Measurements from ENCODE around the gene CDC42EP4. TPM values are rescaled to one million over a fixed set of nuclear protein-coding genes. Genes with fewer than 3 reads are reported as not detected.

Gene CDC42EP4
- total RNA-seq, 4 donors from 2014 or later, result 35.8 to 57.0 (median 47.1) TPM

- no peak for DNase-seq
- H3K36me3 ChIP-seq, result no peaks in the 10 kb centered on the region
- H3K4me1 ChIP-seq, result peaks cover 66 to 70% of the 10 kb centered on the region in 2 donors
- ATAC-seq, result peak in 1 of 2 donors; percentile 2
- TF ChIP-seq POLR2A (IDR thresholded peaks at IDR 0.05) (no peak), CTCF (IDR thresholded peaks at IDR 0.05 in 4 of 5, conservative IDR thresholded peaks at IDR 0.05 in 1 of 5) (no peak)
- in situ Hi-C loops (cut with MboI; ENCODE audit: low sequenced_read_pairs in 4 of 4) (no loop called here), intact Hi-C loops (cut with DNase I; ENCODE audit: low total_unique reads) (loop anchor here (2.0 kb wide), 1 partner anchor 18 kb away; no protein-coding TSS in a partner anchor)
- no peak overlapping the region for H3K4me3 ChIP-seq
- no peaks in the 10 kb centered on the region for H3K9me3 ChIP-seq
- no peaks in the 10 kb centered on the region for H3K27me3 ChIP-seq
- peak overlapping the region; percentile 82 to 92 (median 86) for H3K27ac ChIP-seq
Observed at GRCh38 chr17:73293031-73293430, 18.8 kb downstream of the CDC42EP4 start.

GRCh38 chr17:73292031-73292531 lies 19.7 kb downstream of the CDC42EP4 start:
- Histone ChIP-seq H3K9me3 (no peaks in the 10 kb centered on the region), H3K4me3 (peak overlapping the region; percentile 6 to 37 (median 27)), H3K4me1 (peaks cover 70 to 73% of the 10 kb centered on the region in 2 donors), H3K36me3 (no peaks in the 10 kb centered on the region), H3K27ac (peak overlapping the region; percentile 82 to 92 (median 86)), H3K27me3 (no peaks in the 10 kb centered on the region)
- in situ Hi-C loops (cut with MboI; ENCODE audit: low sequenced_read_pairs in 4 of 4) (no loop called here), intact Hi-C loops (cut with DNase I; ENCODE audit: low total_unique reads) (loop anchor here (2.0 kb wide), 1 partner anchor 19 kb away; no protein-coding TSS in a partner anchor)
- peak; percentile 43 to 46 for ATAC-seq
- DNase-seq, result peak; percentile 66 to 80
- TF ChIP-seq POLR2A (IDR thresholded peaks at IDR 0.05), result no peak
- TF ChIP-seq CTCF (IDR thresholded peaks at IDR 0.05 in 4 of 5, conservative IDR thresholded peaks at IDR 0.05 in 1 of 5), result no peak

GRCh38 chr17:73291260-73291801 lies 20.5 kb downstream of the CDC42EP4 start:
- TF ChIP-seq POLR2A (IDR thresholded peaks at IDR 0.05) (no peak), CTCF (IDR thresholded peaks at IDR 0.05 in 4 of 5, conservative IDR thresholded peaks at IDR 0.05 in 1 of 5) (no peak)
- ATAC-seq (peak; percentile 54 to 55), DNase-seq (peak; percentile 60 to 73)
- Histone ChIP-seq H3K36me3 (peaks cover 0 to under 1% of the 10 kb centered on the region in 2 donors), H3K4me3 (peak overlapping the region; percentile 6 to 37 (median 27)), H3K4me1 (peaks cover 77 to 81% of the 10 kb centered on the region in 2 donors), H3K27ac (peak overlapping the region; percentile 82 to 92 (median 86)), H3K9me3 (no peaks in the 10 kb centered on the region), H3K27me3 (no peaks in the 10 kb centered on the region)
- in situ Hi-C loops (cut with MboI; ENCODE audit: low sequenced_read_pairs in 4 of 4) (no loop called here), intact Hi-C loops (cut with DNase I; ENCODE audit: low total_unique reads) (no loop called here)

- no peak for ATAC-seq
- Histone ChIP-seq H3K4me3 (no peak overlapping the region), H3K27ac (peak overlapping the region; percentile 82 to 92 (median 86)), H3K36me3 (peaks cover 0 to 7% of the 10 kb centered on the region in 2 donors), H3K27me3 (no peaks in the 10 kb centered on the region), H3K9me3 (no peaks in the 10 kb centered on the region), H3K4me1 (peaks cover 84 to 85% of the 10 kb centered on the region in 2 donors)
- in situ Hi-C loops (cut with MboI; ENCODE audit: low sequenced_read_pairs in 4 of 4), result no loop called here
- TF ChIP-seq CTCF (IDR thresholded peaks at IDR 0.05 in 4 of 5, conservative IDR thresholded peaks at IDR 0.05 in 1 of 5), result no peak
- TF ChIP-seq POLR2A (IDR thresholded peaks at IDR 0.05), result no peak
- intact Hi-C loops (cut with DNase I; ENCODE audit: low total_unique reads), result no loop called here
- DNase-seq, result no peak
Observed at GRCh38 chr17:73290399-73291259, 21.2 kb downstream of the CDC42EP4 start.
